Mucosa of descending colon (tissue), 3 donors: ENCODE measurements around the gene ADAMTS17. TPM values are rescaled to one million over a fixed set of nuclear protein-coding genes. Genes with fewer than 3 reads are reported as not detected.

Experiments
- ATAC-seq: fragments of 200-7000 bp; cut with Tn5 transposase; one replicate; pipeline ENCODE4 v1.9.1; 2020; ENCODE audit warnings: mild to moderate bottlenecking, moderate library complexity
- DNase-seq, 3 donors: peaks; one replicate each; pipeline ENCODE4 v3.0.0-alpha.2; 2020
- H3K36me3 ChIP-seq: fragments of 200-600 bp; one replicate; pipeline ENCODE4 v1.8.0; 2021; ENCODE audit warnings: low read depth, mild to moderate bottlenecking
- H3K4me1 ChIP-seq: fragments of 200-600 bp; one replicate; pipeline ENCODE4 v1.8.0; 2021; ENCODE audit warnings: low read depth, mild to moderate bottlenecking
- H3K4me3 ChIP-seq: fragments of 200-600 bp; one replicate; pipeline ENCODE4 v1.8.0; 2021; ENCODE audit warnings: mild to moderate bottlenecking
- H3K9me3 ChIP-seq: fragments of 200-600 bp; one replicate; pipeline ENCODE4 v1.8.0; 2021; ENCODE audit warnings: mild to moderate bottlenecking
- intact Hi-C, 2 donors: fragments of 100-400 bp; cut with DNase I in 1 of 2; cut with micrococcal nuclease in 1 of 2; formaldehyde crosslinking; loops; one replicate each; pipeline versions ENCODE4 v1.11.0 to v1.11.1; 2022; cut with DNase I, micrococcal nuclease
- total RNA-seq, 3 donors: library from RNA; stranded (reverse); fragmentation: NEBNext Ultra II Directional in 2 of 3; extraction: Animal tissue kit (Norgen Biotek cat#: 25700) in 2 of 3; gene quantifications; one replicate each; pipeline versions ENCODE4 v1.2.1 to v1.2.4, GENCODE V29; 2021 to 2023
- TF ChIP-seq, protein P1 (sequence below): fragments of 200-600 bp; IDR thresholded peaks from one replicate; pipeline ENCODE4 v1.8.0; 2022; ENCODE audit warnings: antibody characterized with exemption, mild to moderate bottlenecking
- donor health status: DM: no; HTN: no; CAD: no; lungs with moderate emphysema.
- donor health status: DM: no; HTN: no; CAD: no.
- donor health status: DM: no; HTN: yes; CAD: no.

Gene ADAMTS17
- total RNA-seq, 3 donors from 2014 or later = 5.2 to 13.8 (median 6.3) TPM

- DNase-seq (peak in 1 of 3 donors; percentile 56), ATAC-seq (peak; percentile 52)
- H3K36me3 ChIP-seq = no peaks in the 10 kb centered on the region
- H3K4me3 ChIP-seq = no peak overlapping the region
- intact Hi-C loops = no loop called here
- no peaks in the 10 kb centered on the region for H3K9me3 ChIP-seq
- peaks cover 4% of the 10 kb centered on the region for H3K4me1 ChIP-seq
- TF ChIP-seq, protein P1, sequence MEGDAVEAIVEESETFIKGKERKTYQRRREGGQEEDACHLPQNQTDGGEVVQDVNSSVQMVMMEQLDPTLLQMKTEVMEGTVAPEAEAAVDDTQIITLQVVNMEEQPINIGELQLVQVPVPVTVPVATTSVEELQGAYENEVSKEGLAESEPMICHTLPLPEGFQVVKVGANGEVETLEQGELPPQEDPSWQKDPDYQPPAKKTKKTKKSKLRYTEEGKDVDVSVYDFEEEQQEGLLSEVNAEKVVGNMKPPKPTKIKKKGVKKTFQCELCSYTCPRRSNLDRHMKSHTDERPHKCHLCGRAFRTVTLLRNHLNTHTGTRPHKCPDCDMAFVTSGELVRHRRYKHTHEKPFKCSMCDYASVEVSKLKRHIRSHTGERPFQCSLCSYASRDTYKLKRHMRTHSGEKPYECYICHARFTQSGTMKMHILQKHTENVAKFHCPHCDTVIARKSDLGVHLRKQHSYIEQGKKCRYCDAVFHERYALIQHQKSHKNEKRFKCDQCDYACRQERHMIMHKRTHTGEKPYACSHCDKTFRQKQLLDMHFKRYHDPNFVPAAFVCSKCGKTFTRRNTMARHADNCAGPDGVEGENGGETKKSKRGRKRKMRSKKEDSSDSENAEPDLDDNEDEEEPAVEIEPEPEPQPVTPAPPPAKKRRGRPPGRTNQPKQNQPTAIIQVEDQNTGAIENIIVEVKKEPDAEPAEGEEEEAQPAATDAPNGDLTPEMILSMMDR = no peak
These were observed 88.9 kb downstream of the ADAMTS17 start for GRCh38 chr15:100252779-100253417.

DNA sequence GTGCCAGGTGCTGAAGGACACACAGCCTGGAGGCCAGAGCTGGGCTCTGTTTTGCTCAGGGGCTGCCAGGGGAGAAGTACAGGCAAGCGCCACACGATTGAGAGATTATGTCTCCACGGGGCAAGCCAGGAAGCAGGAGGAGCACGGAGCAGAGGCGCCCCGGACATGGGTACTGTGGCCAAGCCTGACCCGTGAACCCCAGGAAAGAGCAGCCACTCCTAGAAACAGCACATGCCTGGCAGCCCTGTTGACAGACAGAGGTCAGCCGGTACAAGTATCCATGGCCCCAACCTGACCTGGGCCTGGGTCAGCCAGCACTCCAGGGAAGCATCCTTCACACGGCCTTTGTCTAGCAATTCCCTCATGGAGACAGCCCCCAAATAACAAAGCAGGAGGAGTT lies 89.4 kb downstream of the ADAMTS17 start:
- no peak overlapping the region for H3K4me3 ChIP-seq
- ATAC-seq (no peak), DNase-seq (no peak)
- intact Hi-C loops = no loop called here
- TF ChIP-seq, protein P1 = no peak
- peaks cover 4% of the 10 kb centered on the region for H3K4me1 ChIP-seq
- H3K36me3 ChIP-seq = no peaks in the 10 kb centered on the region
- H3K9me3 ChIP-seq = no peaks in the 10 kb centered on the region

DNA sequence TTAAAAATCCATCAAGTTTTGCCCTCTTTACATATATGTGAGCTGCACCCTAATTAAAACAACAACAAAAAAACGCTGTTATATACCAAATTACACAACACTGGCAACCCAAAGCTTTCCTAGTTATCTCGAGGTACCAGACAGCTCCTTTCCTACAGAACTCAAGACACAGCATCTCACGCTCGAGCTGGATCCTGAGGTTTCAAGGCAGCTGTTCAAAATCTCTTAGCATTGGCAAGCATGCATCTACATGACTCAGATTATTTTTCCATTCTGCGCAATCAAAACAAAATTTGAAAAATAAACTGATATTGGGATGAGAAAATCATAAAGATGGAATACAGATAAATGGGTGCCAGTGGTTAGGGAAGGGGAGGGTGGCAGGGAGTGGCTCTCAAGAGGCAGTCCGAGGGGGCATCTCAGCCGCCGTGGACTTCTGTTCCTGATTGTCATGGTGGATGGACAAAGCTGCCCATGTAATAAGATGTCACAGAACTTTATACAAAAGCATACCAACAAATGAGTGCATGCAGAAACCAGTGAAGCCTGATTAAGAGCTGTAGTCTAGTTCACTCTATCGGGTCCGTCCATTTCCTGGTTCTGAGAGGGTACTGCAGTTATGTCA lies 91.5 kb downstream of the ADAMTS17 start:
- ATAC-seq = no peak

DNA sequence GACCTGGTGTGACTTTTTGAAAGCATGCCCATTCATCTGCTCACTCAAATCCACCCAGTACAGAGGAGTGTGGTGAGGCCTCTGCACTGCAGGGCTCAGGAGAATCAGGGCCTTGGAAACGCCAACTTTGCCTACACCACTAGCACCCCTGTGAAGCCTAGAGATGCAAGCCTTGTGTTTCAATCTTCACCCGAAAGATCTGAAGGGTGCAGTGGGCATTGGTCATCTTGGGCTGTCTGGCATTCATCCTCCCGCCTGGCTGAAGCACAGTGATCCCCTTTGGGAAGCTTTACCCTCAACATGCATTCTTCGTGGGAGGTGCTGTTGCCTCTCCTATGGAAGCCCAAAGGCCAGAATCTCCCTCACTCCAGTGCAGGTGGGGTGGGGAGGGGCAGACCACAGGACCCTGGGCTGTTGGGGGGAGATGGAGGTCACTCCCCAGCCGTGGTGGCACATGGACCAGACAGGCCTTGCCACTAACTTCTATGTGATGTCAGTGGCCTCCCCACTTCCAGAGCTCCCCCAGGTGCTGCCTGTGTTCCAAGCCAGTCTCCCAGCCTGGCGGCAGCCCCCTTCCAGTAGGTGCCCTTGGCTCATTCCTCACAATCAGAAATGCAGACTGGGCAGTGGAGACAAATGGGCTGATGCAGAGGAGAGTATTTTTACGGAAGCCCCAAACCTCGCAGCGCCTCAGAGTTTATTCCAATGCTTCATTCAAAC lies 92.5 kb downstream of the ADAMTS17 start:
- ATAC-seq = no peak
- no peaks in the 10 kb centered on the region for H3K9me3 ChIP-seq
- H3K36me3 ChIP-seq = no peaks in the 10 kb centered on the region
- TF ChIP-seq, protein P1 = no peak
- peaks cover 4% of the 10 kb centered on the region for H3K4me1 ChIP-seq
- intact Hi-C loops = no loop called here
- H3K4me3 ChIP-seq = no peak overlapping the region
- DNase-seq = no peak

More for the DNA sequence above, 91.5 kb downstream of the ADAMTS17 start:
- Histone ChIP-seq H3K4me1 (peaks cover 4% of the 10 kb centered on the region), H3K9me3 (no peaks in the 10 kb centered on the region), H3K36me3 (no peaks in the 10 kb centered on the region), H3K4me3 (no peak overlapping the region)
- no peak for DNase-seq
- intact Hi-C loops = no loop called here
- TF ChIP-seq, protein P1 = no peak

DNA sequence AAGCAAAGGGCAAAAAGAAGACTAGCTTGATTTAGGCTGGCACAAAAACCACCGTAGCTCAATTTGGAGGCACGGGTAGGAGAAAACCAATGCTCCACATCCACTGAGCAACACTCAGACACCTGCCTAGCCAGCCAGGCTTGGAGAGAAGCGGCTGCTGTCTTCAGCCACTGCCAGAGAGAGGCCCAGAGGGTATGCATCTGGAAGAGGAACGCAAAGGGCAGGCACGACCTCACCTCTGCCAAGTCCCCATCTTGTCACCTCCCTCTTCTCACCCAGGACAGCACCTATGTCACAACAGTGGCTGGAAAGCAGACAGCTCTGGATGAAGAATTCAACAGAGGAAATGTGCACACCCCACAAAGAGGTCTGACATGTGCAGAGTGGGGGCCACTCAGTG lies 93.5 kb downstream of the ADAMTS17 start:
- no peaks in the 10 kb centered on the region for H3K9me3 ChIP-seq
- DNase-seq = no peak

More for the DNA sequence above, 93.5 kb downstream of the ADAMTS17 start:
- no peak for ATAC-seq
- intact Hi-C loops = no loop called here
- H3K36me3 ChIP-seq = no peaks in the 10 kb centered on the region
- H3K4me1 ChIP-seq = no peaks in the 10 kb centered on the region
- H3K4me3 ChIP-seq = no peak overlapping the region
- TF ChIP-seq, protein P1 = no peak
